Left ventricle myocardium superior (tissue), 1 donor: Measurements from ENCODE around the gene ADGRV1. TPM values are rescaled to one million over a fixed set of nuclear protein-coding genes. Genes with fewer than 3 reads are reported as not detected.
"Not testable (repeated sequence)": the region's sequence is repeated elsewhere in the genome, so short reads cannot be mapped to it uniquely, and the experiment has no call there.

Experiments used
- ATAC-seq: fragments of 200-7000 bp; cut with Tn5 transposase; one replicate; pipeline ENCODE4 v1.9.1; 2020; ENCODE audit warnings: mild to moderate bottlenecking, moderate library complexity
- DNase-seq: peaks from one replicate; pipeline ENCODE4 v3.0.0-alpha.2; 2020
- intact Hi-C: fragments of 100-400 bp; cut with micrococcal nuclease; formaldehyde crosslinking; loops from one replicate; pipeline ENCODE4 v1.11.0; 2022
- total RNA-seq: library from RNA; stranded (reverse); fragmentation: NEBNext Ultra II Directional; extraction: Animal tissue kit (Norgen Biotek cat#: 25700); gene quantifications from one replicate; pipeline ENCODE4 v1.2.1, GENCODE V29; 2021
- donor health status: DM: no; HTN: yes; CAD: no; lungs with severe emphysema.

ADGRV1 gene
- total RNA-seq, 1 donor from 2014 or later: not detected

GRCh38 chr5:90991201-90991600 lies 432.6 kb downstream of the ADGRV1 start:
- intact Hi-C loops: no loop called here
- DNase-seq (no peak), ATAC-seq (no peak)

DNA sequence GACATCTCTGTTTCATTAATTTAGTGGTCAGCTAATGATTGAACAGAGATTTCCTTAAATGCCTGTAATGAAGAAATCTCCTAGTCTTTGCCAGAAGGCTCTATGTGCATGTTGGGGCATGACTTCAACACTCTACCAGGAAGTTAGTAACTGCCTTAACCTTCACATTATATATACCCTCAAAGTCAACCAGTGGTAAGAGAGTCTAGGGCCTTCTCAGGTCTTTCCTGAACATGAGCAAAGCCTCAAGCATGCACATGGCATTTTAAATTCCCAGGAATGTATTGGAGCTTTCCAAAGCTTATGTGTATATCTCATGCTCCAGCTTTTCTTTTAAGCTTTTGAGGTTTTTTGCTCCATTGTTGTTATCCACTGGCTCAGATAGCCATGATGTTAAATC lies 436.2 kb downstream of the ADGRV1 start:
- DNase-seq (no peak), ATAC-seq (no peak)
- intact Hi-C loops: no loop called here

DNA sequence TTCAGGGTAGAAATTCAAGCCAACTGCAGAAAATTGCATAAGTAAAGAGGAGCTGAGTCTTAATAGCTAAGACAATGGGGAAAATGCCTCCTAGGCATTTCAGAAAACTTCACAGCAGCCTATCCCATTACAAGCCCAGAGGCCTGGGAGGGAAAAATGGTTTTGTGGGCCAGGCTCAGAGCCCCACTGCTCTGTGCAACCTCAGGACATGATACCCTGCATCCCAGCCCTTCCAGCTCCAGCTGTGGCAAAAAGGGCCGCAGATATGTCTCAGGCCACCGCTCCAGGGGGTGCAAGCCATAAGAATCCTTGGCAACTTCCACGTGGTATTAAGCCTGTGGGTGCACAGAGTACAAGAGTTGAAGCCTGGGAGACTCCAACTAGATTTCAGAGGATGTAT lies 437.5 kb downstream of the ADGRV1 start:
- ATAC-seq: no peak
- no peak for DNase-seq
- intact Hi-C loops: no loop called here

DNA sequence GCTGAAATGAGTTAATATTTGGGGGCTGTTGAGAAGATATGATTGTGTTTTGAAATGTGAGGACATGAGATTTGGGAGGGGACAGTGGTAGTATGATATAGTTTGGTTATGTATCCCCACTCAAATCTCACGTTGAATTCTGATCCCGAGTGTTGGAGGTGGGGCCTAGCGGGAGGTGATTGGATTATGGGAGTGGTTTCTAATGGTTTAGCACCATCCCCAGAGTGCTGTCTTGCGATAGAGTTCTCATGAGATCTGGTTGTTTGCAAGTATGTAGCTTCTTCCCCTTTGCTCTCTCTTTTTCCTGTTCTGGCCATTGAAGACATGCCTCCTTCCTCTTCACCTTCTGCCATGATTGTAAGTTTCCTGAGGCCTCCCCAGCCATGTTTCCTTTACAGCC lies 438.5 kb downstream of the ADGRV1 start:
- DNase-seq (no peak), ATAC-seq (no peak)
- intact Hi-C loops: no loop called here

DNA sequence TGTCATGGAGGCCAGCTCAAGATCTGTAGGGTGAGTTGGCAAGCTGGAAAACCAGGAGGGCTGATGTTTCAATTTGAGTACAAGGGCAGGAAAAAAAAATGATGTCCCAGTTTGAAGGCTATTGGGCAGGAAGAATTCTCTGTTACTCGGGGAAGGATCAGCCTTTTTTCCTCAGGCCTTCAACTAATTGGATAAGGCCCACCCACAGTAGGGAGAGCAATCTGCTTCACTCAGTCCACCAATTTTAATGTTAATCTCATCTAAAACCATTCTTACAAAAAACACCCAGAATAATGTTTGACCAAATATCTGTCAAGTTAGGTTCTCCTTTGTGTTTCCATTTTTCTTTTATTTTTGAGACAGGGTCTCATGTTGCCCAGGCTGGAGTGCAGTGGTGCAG lies 442.1 kb downstream of the ADGRV1 start:
- intact Hi-C loops: no loop called here
- ATAC-seq (no peak), DNase-seq (no peak)

DNA sequence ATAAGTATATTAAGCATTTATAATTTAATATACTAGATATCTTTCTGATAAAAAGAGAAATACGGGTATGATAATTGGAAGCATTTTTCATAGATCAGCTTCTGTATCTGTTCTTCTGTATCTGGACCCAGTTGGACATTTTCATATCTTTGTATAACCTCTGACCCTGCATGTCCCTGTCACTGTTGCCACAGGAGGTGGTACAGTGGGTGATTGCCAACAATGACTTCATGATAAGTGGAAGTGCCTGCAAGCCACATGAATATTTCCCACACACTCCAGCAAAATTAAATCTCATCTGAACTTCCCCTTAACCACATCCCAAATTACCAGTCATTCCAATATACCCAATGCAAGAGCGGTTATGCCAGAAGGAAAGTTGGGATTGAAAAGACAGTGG lies 448.1 kb downstream of the ADGRV1 start:
- no peak for ATAC-seq
- DNase-seq: no peak
- intact Hi-C loops: no loop called here

DNA sequence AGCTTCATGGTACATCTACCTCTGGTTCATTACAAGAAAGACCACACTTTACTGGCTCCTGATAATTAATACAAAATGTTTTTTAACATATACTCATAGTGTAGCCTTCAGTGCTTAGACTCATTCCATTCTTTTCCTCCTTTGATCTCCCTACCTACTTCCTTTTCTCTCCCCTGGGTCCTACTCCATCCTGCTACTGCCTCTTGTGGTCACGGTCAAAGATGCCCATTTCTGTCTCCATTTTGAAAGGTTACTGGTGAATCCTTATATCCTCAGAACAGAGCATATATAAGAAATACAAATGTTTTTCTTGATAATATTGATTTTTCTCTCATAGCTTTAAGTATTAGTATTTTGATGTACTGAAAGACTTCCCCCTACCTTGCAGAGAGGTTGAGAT lies 448.7 kb downstream of the ADGRV1 start:
- no peak for ATAC-seq
- intact Hi-C loops: no loop called here

GRCh38 chr5:91007780-91008402 lies 449.3 kb downstream of the ADGRV1 start:
- intact Hi-C loops: no loop called here
- no peak for ATAC-seq
- DNase-seq: no peak

More for the DNA sequence above, 448.7 kb downstream of the ADGRV1 start:
- DNase-seq: no peak

GRCh38 chr5:91010090-91010489 lies 451.5 kb downstream of the ADGRV1 start:
- ATAC-seq (no peak), DNase-seq (no peak)
- intact Hi-C loops: no loop called here

- ATAC-seq (no peak), DNase-seq (no peak)
- intact Hi-C loops: no loop called here
Measured at GRCh38 chr5:91011029-91011428, 452.4 kb downstream of the ADGRV1 start.

DNA sequence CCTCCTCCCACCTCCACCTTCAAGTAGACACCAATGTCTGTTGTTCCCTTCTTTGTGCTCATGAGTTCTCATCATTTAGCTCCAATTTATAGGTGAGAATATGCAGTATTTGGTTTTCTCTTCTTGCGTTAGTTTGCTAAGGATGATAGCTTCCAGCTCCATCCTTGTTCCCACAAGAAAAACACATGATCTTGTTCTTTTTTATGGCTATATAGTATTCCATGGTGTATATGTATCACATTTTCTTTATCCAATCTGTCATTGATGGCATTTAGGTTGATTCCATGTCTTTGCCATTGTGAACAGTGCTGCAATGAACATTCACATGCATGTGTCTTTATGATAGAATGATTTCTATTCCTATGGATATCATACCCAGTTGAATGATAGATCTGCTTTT lies 454.3 kb downstream of the ADGRV1 start:
- intact Hi-C loops, ATAC-seq, DNase-seq: not testable (repeated sequence)

DNA sequence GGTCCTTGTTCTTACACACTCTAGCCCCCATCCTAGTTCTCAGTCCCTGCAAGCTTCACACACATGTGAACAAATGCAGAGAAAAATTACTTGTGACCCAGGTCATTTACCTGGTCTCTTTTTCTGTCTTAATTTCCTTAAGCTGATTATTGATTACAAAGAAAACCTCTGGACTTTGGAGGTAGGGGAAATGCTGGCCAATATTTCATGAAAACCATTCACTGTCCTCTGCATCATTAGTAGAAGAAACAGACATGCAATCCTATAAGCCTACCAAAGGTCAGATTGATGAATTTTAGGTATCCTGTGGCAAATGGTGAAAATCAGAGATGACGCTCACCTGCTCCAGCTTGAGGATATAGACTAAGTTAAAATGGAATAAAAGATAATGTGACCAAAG lies 457.7 kb downstream of the ADGRV1 start:
- ATAC-seq (no peak), DNase-seq (no peak)
- intact Hi-C loops: no loop called here

GRCh38 chr5:91016954-91017700 lies 458.5 kb downstream of the ADGRV1 start:
- DNase-seq: no peak
- intact Hi-C loops: no loop called here
- ATAC-seq: no peak

DNA sequence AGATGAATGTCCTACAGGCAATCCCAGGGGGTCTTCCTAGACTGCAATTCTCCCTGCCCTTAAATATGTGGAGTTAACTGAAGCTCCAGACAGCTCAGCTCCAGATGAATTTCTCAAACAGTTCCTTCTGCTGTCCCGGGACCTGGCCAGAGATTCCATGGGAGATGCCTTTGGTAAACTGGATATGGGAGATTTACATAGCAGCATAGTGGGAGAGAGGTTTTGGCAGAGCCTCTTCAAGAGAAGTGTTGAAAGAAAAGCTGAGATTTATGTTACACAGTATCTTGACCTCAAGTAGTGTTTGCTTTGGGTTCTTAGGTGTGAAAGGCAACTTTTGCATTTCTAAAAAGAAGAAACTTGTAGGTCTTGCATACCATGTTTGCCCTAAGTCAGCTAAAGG lies 459.6 kb downstream of the ADGRV1 start:
- intact Hi-C loops: no loop called here
- no peak for DNase-seq
- ATAC-seq: no peak

- ATAC-seq (no peak), DNase-seq (no peak)
- intact Hi-C loops: no loop called here
Measured at GRCh38 chr5:91018712-91019371, 460.2 kb downstream of the ADGRV1 start.

- intact Hi-C loops: no loop called here
- no peak for DNase-seq
- no peak for ATAC-seq
Measured at GRCh38 chr5:91020065-91020800, 461.6 kb downstream of the ADGRV1 start.

DNA sequence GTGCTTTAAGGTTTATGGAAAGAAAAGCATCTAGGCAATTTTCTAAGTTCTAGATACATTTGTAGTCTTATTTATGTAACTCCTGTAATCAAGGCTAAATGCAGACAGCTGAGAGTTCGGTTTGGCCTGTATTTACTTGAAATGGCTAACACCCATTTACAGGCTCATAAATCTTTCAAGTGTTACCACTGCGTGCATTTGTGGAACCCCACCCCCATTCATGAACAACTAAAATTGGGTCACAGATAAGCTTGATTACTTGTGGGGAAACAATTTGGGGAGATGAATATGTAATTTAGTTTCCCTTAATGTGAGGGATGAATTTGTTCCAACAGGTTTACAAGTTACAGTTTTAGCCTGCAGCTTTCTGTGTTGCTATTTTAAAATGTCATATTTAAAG lies 463.9 kb downstream of the ADGRV1 start:
- ATAC-seq (no peak), DNase-seq (no peak)
- intact Hi-C loops: no loop called here

DNA sequence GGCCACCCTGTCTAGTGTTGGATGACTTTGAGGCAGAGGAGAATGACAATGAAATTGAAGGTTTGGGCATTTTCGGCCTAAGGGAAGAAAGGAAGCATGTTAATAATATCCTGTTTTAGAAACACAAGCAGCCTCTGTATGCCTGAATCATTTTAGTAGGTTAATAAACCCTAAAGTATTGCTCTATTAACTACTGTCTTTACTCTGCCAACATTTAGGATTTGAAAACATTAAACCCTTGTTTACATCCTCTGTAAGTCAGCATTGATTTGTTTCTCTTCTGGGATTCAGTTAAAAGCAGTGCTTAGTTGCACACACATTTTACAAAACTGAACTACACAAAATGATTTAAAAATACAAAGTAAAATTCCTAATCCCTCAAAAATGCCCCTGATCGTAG lies 465.6 kb downstream of the ADGRV1 start:
- ATAC-seq: no peak
- intact Hi-C loops: no loop called here

DNA sequence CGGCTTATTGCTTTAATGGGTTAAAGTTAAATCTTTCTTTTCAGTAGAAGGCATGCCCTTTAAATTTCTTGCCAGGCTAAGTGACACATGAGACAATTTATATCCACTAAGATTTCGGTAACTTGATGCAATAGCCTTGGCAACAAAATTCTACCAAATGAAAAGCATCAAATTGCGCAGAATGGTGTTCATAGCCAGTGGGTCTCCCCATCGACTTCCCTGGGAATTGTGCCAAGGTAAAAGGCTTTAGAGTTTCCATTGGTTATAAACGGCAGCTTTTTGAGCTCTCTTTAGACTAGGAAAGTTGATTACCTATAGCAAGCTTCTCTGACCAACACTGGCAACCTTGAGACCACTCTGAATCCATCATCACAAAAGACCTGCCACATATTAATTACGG lies 466.1 kb downstream of the ADGRV1 start:
- DNase-seq (no peak), ATAC-seq (no peak)
- intact Hi-C loops: no loop called here

More for the DNA sequence above, 465.6 kb downstream of the ADGRV1 start:
- no peak for DNase-seq

DNA sequence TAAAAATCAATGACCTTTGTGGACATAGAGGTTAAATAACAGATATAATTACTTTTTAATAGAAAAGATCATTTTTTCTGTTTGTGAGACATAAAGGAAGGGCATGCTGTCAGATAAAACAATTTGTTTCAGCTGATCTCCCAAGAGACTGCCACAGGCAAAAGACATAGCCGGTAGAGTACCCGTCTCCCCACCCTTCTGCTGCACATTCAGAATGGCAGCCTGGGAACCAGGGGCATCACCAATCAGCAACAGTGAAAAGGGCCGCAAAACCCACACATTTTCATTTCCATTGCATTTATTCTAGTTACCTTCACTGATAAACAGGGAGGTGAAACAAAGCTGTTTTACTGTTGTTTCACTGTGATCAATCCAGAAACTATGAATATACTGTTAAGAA lies 466.9 kb downstream of the ADGRV1 start:
- DNase-seq (no peak), ATAC-seq (no peak)
- intact Hi-C loops: no loop called here
